Astrocyte (in vitro differentiated cells and primary cell): ENCODE results near the gene PARG. TPM values are rescaled to one million over a fixed set of nuclear protein-coding genes. Genes with fewer than 3 reads are reported as not detected.

ENCODE experiments used
- DNase-seq: peaks from one replicate; pipeline ENCODE4 v3.0.0-alpha.2; 2010; ENCODE audit warnings: low read depth
- FAIRE-seq: peaks from 2 replicates; lab custom pipeline; 2011; peaks lifted over from hg19 to GRCh38; lab: Jason Lieb, UNC
- H2AFZ ChIP-seq: 2 replicates; pipeline ENCODE4 v1.6.0; 2012; ENCODE audit warnings: low read depth, low read length, inconsistent platforms
- H3K27ac ChIP-seq: 2 replicates; pipeline ENCODE4 v1.5.1; 2011; ENCODE audit warnings: low read depth, low read length, inconsistent platforms
- H3K27me3 ChIP-seq: 2 replicates; pipeline ENCODE4 v1.6.0; 2011; ENCODE audit warnings: low read length, inconsistent platforms; ENCODE audit not compliant: insufficient read depth
- H3K36me3 ChIP-seq: 2 replicates; pipeline ENCODE4 v1.5.1; 2011; ENCODE audit warnings: low read length, inconsistent platforms; ENCODE audit not compliant: insufficient read depth
- H3K4me1 ChIP-seq: 2 replicates; pipeline ENCODE4 v1.5.1; 2011; ENCODE audit warnings: low read length, inconsistent platforms; ENCODE audit not compliant: insufficient read depth
- H3K4me2 ChIP-seq: 2 replicates; pipeline ENCODE4 v1.6.0; 2012; ENCODE audit warnings: low read length, inconsistent platforms
- H3K4me3 ChIP-seq: 2 replicates; pipeline ENCODE4 v1.5.1; 2011; ENCODE audit warnings: low read depth, mild to moderate bottlenecking, low read length, inconsistent platforms; ENCODE audit not compliant: insufficient read depth
- H3K79me2 ChIP-seq: 2 replicates; pipeline ENCODE4 v1.6.0; 2012; ENCODE audit warnings: mild to moderate bottlenecking, low read length, inconsistent platforms; ENCODE audit not compliant: insufficient read depth
- H3K9ac ChIP-seq: 2 replicates; pipeline ENCODE4 v1.6.0; 2012; ENCODE audit warnings: mild to moderate bottlenecking, low read length, inconsistent platforms
- H3K9me3 ChIP-seq: 2 replicates; pipeline ENCODE4 v1.5.1; 2012; ENCODE audit warnings: low read depth, mild to moderate bottlenecking, low read length, inconsistent platforms; ENCODE audit not compliant: insufficient read depth
- H4K20me1 ChIP-seq: 2 replicates; pipeline ENCODE4 v1.6.0; 2012; ENCODE audit warnings: low read length, inconsistent platforms; ENCODE audit not compliant: insufficient read depth
- H3K27ac Mint-ChIP-seq: one replicate; pipeline ENCODE4 v1.8.0; 2021; ENCODE audit warnings: mild to moderate bottlenecking, mixed read lengths; ENCODE audit not compliant: unreplicated experiment
- H3K27me3 Mint-ChIP-seq: one replicate; pipeline ENCODE4 v1.8.0; 2021; ENCODE audit warnings: low read depth, mixed read lengths; ENCODE audit not compliant: unreplicated experiment
- H3K36me3 Mint-ChIP-seq: one replicate; pipeline ENCODE4 v1.8.0; 2021; ENCODE audit warnings: low read depth, mixed read lengths; ENCODE audit not compliant: unreplicated experiment
- H3K4me1 Mint-ChIP-seq: one replicate; pipeline ENCODE4 v1.8.0; 2021; ENCODE audit warnings: low read depth, mixed read lengths; ENCODE audit not compliant: unreplicated experiment
- H3K4me3 Mint-ChIP-seq: one replicate; pipeline ENCODE4 v1.8.0; 2021; ENCODE audit warnings: mild to moderate bottlenecking, moderate library complexity, mixed read lengths; ENCODE audit not compliant: unreplicated experiment
- H3K9me3 Mint-ChIP-seq: one replicate; pipeline ENCODE4 v1.8.0; 2021; ENCODE audit warnings: mild to moderate bottlenecking, mixed read lengths; ENCODE audit not compliant: unreplicated experiment
- EZH2 ChIP-seq: IDR thresholded peaks from 2 replicates; pipeline ENCODE4 v1.6.1; 2012; ENCODE audit warnings: mild to moderate bottlenecking, low read length, inconsistent platforms; ENCODE audit not compliant: insufficient read depth
- total RNA-seq: library from RNA; stranded (reverse); gene quantifications from 2 replicates; pipeline ENCODE4 v1.2.1, GENCODE V29; 2021
- TF ChIP-seq, protein P1 (sequence below): IDR thresholded peaks from 2 replicates; pipeline ENCODE4 v1.5.1; 2011; ENCODE audit warnings: low read depth, mild to moderate bottlenecking, inconsistent platforms, low read length, moderate library complexity; ENCODE audit not compliant: insufficient read depth

PARG gene
- total RNA-seq, 1 donor from 2014 or later, result 37.7 TPM

GRCh38 chr10:49837051-49837478 lies 104.8 kb downstream of the PARG start:
- Histone ChIP-seq H3K79me2 (no peaks in the 10 kb centered on the region), H3K4me1 (peaks cover 3% of the 10 kb centered on the region), H3K27me3 (no peaks in the 10 kb centered on the region), H2AFZ (no peak overlapping the region), H3K9ac (no peak overlapping the region), H3K9me3 (no peaks in the 10 kb centered on the region), H3K27ac (no peak overlapping the region), H3K4me3 (no peak overlapping the region), H4K20me1 (no peaks in the 10 kb centered on the region), H3K36me3 (peaks cover 8% of the 10 kb centered on the region), H3K4me2 (no peak overlapping the region)
- Mint-ChIP-seq H3K27ac (peak overlapping the region; percentile 94), H3K4me3 (no peak overlapping the region), H3K4me1 (peaks cover 46% of the 10 kb centered on the region), H3K9me3 (no peaks in the 10 kb centered on the region), H3K27me3 (no peaks in the 10 kb centered on the region), H3K36me3 (peaks cover 4% of the 10 kb centered on the region)
- FAIRE-seq, result no peak
- TF ChIP-seq, protein P1, sequence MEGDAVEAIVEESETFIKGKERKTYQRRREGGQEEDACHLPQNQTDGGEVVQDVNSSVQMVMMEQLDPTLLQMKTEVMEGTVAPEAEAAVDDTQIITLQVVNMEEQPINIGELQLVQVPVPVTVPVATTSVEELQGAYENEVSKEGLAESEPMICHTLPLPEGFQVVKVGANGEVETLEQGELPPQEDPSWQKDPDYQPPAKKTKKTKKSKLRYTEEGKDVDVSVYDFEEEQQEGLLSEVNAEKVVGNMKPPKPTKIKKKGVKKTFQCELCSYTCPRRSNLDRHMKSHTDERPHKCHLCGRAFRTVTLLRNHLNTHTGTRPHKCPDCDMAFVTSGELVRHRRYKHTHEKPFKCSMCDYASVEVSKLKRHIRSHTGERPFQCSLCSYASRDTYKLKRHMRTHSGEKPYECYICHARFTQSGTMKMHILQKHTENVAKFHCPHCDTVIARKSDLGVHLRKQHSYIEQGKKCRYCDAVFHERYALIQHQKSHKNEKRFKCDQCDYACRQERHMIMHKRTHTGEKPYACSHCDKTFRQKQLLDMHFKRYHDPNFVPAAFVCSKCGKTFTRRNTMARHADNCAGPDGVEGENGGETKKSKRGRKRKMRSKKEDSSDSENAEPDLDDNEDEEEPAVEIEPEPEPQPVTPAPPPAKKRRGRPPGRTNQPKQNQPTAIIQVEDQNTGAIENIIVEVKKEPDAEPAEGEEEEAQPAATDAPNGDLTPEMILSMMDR, result no peak
- TF ChIP-seq EZH2, result no peak
- DNase-seq, result peak; percentile 22

DNA sequence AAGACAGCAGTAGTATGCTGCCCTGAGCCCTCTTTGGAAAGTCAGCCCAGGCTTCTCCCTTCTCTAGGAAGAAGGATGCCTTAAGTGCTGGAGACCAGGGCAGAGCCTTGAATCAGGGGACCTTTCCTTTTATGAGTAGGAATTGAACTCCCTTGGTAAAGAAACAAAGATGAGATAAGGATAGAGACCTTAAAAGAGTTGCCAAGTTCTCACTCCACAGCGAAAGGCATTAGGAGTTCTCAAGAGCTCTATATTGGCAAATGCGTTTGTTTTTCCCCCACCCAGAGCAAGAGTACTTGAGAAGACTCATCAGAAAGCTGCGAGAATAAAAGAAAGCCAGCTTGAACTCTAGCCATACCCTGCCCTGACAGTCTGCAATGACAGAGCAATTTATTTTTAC lies 106.9 kb downstream of the PARG start:
- no peak for FAIRE-seq
- H2AFZ ChIP-seq, result no peak overlapping the region
- peaks cover 4% of the 10 kb centered on the region for H3K36me3 ChIP-seq
- no peak overlapping the region for H3K4me2 ChIP-seq
- peak overlapping the region; percentile 23 for H3K27ac Mint-ChIP-seq
- peaks cover 16% of the 10 kb centered on the region for H3K4me1 ChIP-seq
- no peaks in the 10 kb centered on the region for H3K9me3 Mint-ChIP-seq
- H3K27me3 ChIP-seq, result no peaks in the 10 kb centered on the region
- DNase-seq, result peak; percentile 3
- TF ChIP-seq, protein P1, result no peak
- TF ChIP-seq EZH2, result no peak
- H3K9me3 ChIP-seq, result no peaks in the 10 kb centered on the region
- no peak overlapping the region for H3K4me3 Mint-ChIP-seq
- no peak overlapping the region for H3K4me3 ChIP-seq
- H3K9ac ChIP-seq, result no peak overlapping the region
- no peaks in the 10 kb centered on the region for H3K27me3 Mint-ChIP-seq
- H3K36me3 Mint-ChIP-seq, result peaks cover 8% of the 10 kb centered on the region
- H3K79me2 ChIP-seq, result no peaks in the 10 kb centered on the region
- H3K27ac ChIP-seq, result no peak overlapping the region
- H4K20me1 ChIP-seq, result no peaks in the 10 kb centered on the region
- peaks cover 61% of the 10 kb centered on the region for H3K4me1 Mint-ChIP-seq

GRCh38 chr10:49834201-49834600 lies 107.6 kb downstream of the PARG start:
- Histone ChIP-seq H3K4me1 (peaks cover 16% of the 10 kb centered on the region), H3K27ac (no peak overlapping the region), H3K36me3 (no peaks in the 10 kb centered on the region), H3K79me2 (no peaks in the 10 kb centered on the region), H2AFZ (no peak overlapping the region), H3K4me3 (no peak overlapping the region), H3K27me3 (no peaks in the 10 kb centered on the region), H3K9me3 (no peaks in the 10 kb centered on the region), H3K9ac (no peak overlapping the region), H3K4me2 (no peak overlapping the region), H4K20me1 (no peaks in the 10 kb centered on the region)
- FAIRE-seq (no peak), DNase-seq (no peak)
- no peak overlapping the region for H3K27ac Mint-ChIP-seq
- H3K27me3 Mint-ChIP-seq, result no peaks in the 10 kb centered on the region
- peaks cover 68% of the 10 kb centered on the region for H3K4me1 Mint-ChIP-seq
- TF ChIP-seq, protein P1, result no peak
- no peaks in the 10 kb centered on the region for H3K9me3 Mint-ChIP-seq
- no peak overlapping the region for H3K4me3 Mint-ChIP-seq
- H3K36me3 Mint-ChIP-seq, result peaks cover 8% of the 10 kb centered on the region
